HepG2 (cell line): ENCODE measurements around the gene UBAP2. TPM values are rescaled to one million over a fixed set of nuclear protein-coding genes. Genes with fewer than 3 reads are reported as not detected.

Source experiments
- ARNT ChIP-seq: fragments of 450-650 bp; IDR thresholded peaks from 2 replicates; pipeline ENCODE4 v1.6.1; 2017
- BCLAF1 ChIP-seq: fragments of 450-650 bp; IDR thresholded peaks from 2 replicates; pipeline ENCODE4 v1.6.1; 2017; ENCODE audit warnings: mild to moderate bottlenecking
- GRHL1 ChIP-seq: sonication (generic); formaldehyde crosslinking; conservative IDR thresholded peaks from 2 replicates; pipeline ENCODE4 v1.8.0; 2022; ENCODE audit warnings: missing genetic modification reagents
- HES4 ChIP-seq: sonication (generic); formaldehyde crosslinking; IDR thresholded peaks from 2 replicates; pipeline ENCODE4 v1.9.0; 2021; ENCODE audit warnings: mild to moderate bottlenecking, missing genetic modification reagents, borderline replicate concordance
- HMGA1 ChIP-seq: sonication (generic); formaldehyde crosslinking; conservative IDR thresholded peaks from 2 replicates; pipeline ENCODE4 v1.4.0; 2020; ENCODE audit warnings: missing genetic modification reagents
- JARID2 ChIP-seq: sonication (generic); formaldehyde crosslinking; IDR thresholded peaks from 2 replicates; pipeline ENCODE4 v1.8.1; 2023; ENCODE audit warnings: missing genetic modification reagents, inconsistent platforms; ENCODE audit not compliant: insufficient replicate concordance
- SP2 ChIP-seq: sonication (generic); formaldehyde crosslinking; IDR thresholded peaks from 2 replicates; pipeline ENCODE4 v1.5.1; 2020; ENCODE audit warnings: mild to moderate bottlenecking, missing genetic modification reagents
- YEATS2 ChIP-seq: sonication (generic); formaldehyde crosslinking; IDR thresholded peaks from 2 replicates; pipeline ENCODE4 v1.4.0; 2020; ENCODE audit warnings: missing genetic modification reagents, borderline replicate concordance
- ZBTB38 ChIP-seq: sonication (generic); formaldehyde crosslinking; IDR thresholded peaks from 2 replicates; pipeline ENCODE4 v1.5.1; 2020; ENCODE audit warnings: mild to moderate bottlenecking, missing genetic modification reagents
- ZBTB43 ChIP-seq: sonication (generic); formaldehyde crosslinking; conservative IDR thresholded peaks from 2 replicates; pipeline ENCODE4 v1.4.0; 2020; ENCODE audit warnings: missing genetic modification reagents
- ZNF10 ChIP-seq: sonication (generic); formaldehyde crosslinking; IDR thresholded peaks from 2 replicates; pipeline ENCODE4 v1.4.0; 2020; ENCODE audit warnings: mild to moderate bottlenecking, low read depth, missing genetic modification reagents, borderline replicate concordance
- ZNF3 ChIP-seq: IDR thresholded peaks from 2 replicates; pipeline ENCODE4 v1.7.0; 2017; ENCODE audit warnings: inconsistent platforms
- ZNF567 ChIP-seq: sonication (generic); formaldehyde crosslinking; IDR thresholded peaks from 2 replicates; pipeline ENCODE4 v1.8.1; 2023; ENCODE audit warnings: mild to moderate bottlenecking, missing genetic modification reagents, borderline replicate concordance
- ZNF775 ChIP-seq: sonication (generic); formaldehyde crosslinking; IDR thresholded peaks from 2 replicates; pipeline ENCODE4 v1.4.0; 2020; ENCODE audit warnings: missing genetic modification reagents, mild to moderate bottlenecking, moderate library complexity, borderline replicate concordance
- ZSCAN20 ChIP-seq: sonication (generic); formaldehyde crosslinking; IDR thresholded peaks from 2 replicates; pipeline ENCODE4 v1.4.0; 2020; ENCODE audit warnings: missing genetic modification reagents, mild to moderate bottlenecking, borderline replicate concordance
- polyA plus RNA-seq, 8 experiments: library from polyadenylated mRNA; depleted of rRNA in 3 of 8; stranded (reverse) in 7 of 8; unstranded in 1 of 8; fragments of >200 nt; fragmentation: Illumina TruSeq in 4 of 8; extraction: Trizol in 4 of 8; gene quantifications; 2 replicates each; pipeline versions ENCODE4 v1.2.1 to v1.2.3, GENCODE V29; 2011 to 2016; ENCODE audit warnings: low read depth in 4 of 8, missing spikeins in 1 of 8, mixed read lengths in 1 of 8; ENCODE audit not compliant: insufficient read depth in 1 of 8
- total RNA-seq, 5 experiments: library from RNA; depleted of rRNA; stranded (reverse); fragments of >200 nt; fragmentation: Illumina TruSeq; extraction: Trizol; gene quantifications; 2 replicates each; pipeline ENCODE4 v1.2.3, GENCODE V29; 2016; ENCODE audit warnings: low read depth in 1 of 5
- TF ChIP-seq, protein P1 (sequence below): sonication (generic); formaldehyde crosslinking; IDR thresholded peaks from 2 replicates; pipeline ENCODE4 v1.8.0; 2022; ENCODE audit warnings: mild to moderate bottlenecking, missing genetic modification reagents, borderline replicate concordance
- TF ChIP-seq, protein P2 (sequence below): sonication (generic); formaldehyde crosslinking; IDR thresholded peaks from 2 replicates; pipeline ENCODE4 v1.4.0; 2020; ENCODE audit warnings: missing genetic modification reagents, borderline replicate concordance

UBAP2 gene
- total and polyA plus RNA-seq, 2 of the 13 experiments (the other 11 are each of a cell fraction or from before 2014, with no cell fraction given) = 19.0 to 22.0 TPM

DNA sequence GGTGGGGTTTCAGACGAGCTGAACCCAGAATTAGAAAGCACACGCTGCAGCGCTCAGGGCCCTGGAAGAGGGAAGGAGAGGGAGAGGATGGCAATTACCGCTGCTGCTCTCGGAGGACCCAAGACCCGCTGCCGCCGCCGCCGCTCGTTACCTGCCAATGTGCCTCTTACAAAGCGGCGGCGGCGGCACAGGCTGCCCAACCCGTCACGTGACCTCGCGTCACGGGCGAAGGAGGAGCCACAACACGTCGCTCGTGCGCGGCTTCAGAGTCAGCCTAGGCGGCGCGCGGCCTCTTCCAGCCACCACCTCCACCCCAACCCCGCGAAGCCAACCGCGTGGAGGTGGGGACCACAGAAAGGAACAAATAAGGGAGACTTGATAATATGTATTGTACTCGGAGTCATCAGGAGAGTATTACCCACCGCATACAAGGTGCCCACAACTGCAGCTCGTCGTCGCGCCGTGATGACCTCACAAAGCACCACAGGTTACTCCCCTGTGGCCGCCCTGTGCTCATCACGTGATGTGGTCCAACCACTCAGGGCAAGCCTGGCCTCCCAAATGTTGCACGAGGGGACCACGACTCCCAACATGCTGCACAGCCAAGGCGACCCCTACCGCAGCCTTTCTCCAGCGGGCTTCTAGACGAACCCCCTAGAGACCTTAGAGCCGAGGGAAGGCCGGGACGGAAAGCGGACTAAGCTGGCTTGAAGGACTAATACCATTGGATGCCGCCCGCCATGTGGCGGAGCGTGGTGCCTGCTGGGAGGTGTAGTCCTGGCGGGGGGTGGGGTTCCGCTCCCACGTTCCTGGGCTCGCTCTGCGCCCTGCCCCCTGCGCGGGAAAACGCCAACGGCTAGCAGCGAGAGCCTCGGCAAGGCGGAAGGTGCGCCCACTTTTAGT, at the start of gene UBAP2 (continued):
- TF ChIP-seq GRHL1 (CRISPR knock-in tag) (no peak), SP2 (CRISPR knock-in tag) (peak; percentile 50; the same call in 1 of the 2 replicates), ZNF10 (CRISPR knock-in tag) (no peak), HES4 (CRISPR knock-in tag) (no peak; the same call in 1 of the 2 replicates), BCLAF1 (no peak), JARID2 (CRISPR knock-in tag) (no peak), ZBTB38 (CRISPR knock-in tag) (peak; percentile 70; the same call in 1 of the 2 replicates), YEATS2 (CRISPR knock-in tag) (peak; percentile 83), HMGA1 (CRISPR knock-in tag) (no peak), ZSCAN20 (CRISPR knock-in tag) (peak; percentile 85), ZBTB43 (CRISPR knock-in tag) (peak; percentile 81), ZNF3 (no peak), ZNF567 (CRISPR knock-in tag) (no peak), ZNF775 (no peak; the same call in 1 of the 2 replicates), ARNT (no peak)
- TF ChIP-seq, protein P1, sequence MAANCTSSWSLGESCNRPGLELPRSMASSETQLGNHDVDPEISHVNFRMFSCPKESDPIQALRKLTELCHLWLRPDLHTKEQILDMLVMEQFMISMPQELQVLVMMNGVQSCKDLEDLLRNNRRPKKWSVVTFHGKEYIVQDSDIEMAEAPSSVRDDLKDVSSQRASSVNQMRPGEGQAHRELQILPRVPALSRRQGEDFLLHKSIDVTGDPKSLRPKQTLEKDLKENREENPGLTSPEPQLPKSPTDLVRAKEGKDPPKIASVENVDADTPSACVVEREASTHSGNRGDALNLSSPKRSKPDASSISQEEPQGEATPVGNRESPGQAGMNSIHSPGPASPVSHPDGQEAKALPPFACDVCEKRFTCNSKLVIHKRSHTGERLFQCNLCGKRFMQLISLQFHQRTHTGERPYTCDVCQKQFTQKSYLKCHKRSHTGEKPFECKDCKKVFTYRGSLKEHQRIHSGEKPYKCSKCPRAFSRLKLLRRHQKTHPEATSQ (CRISPR knock-in tag) = peak; percentile 91; the same call in 1 of the 2 replicates
- TF ChIP-seq, protein P2, sequence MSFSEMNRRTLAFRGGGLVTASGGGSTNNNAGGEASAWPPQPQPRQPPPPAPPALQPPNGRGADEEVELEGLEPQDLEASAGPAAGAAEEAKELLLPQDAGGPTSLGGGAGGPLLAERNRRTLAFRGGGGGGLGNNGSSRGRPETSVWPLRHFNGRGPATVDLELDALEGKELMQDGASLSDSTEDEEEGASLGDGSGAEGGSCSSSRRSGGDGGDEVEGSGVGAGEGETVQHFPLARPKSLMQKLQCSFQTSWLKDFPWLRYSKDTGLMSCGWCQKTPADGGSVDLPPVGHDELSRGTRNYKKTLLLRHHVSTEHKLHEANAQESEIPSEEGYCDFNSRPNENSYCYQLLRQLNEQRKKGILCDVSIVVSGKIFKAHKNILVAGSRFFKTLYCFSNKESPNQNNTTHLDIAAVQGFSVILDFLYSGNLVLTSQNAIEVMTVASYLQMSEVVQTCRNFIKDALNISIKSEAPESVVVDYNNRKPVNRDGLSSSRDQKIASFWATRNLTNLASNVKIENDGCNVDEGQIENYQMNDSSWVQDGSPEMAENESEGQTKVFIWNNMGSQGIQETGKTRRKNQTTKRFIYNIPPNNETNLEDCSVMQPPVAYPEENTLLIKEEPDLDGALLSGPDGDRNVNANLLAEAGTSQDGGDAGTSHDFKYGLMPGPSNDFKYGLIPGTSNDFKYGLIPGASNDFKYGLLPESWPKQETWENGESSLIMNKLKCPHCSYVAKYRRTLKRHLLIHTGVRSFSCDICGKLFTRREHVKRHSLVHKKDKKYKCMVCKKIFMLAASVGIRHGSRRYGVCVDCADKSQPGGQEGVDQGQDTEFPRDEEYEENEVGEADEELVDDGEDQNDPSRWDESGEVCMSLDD = peak; percentile 44; the same call in 1 of the 2 replicates
